Amniotic stem cell (primary cell): ENCODE data around the gene EHMT1.

Source experiments
- DNase-seq: peaks from one replicate; lab custom pipeline; 2025; lab: John Stamatoyannopoulos, UW

Gene EHMT1

GRCh38 chr9:137674307-137674975 lies 55.6 kb downstream of the EHMT1 start:
- DNase-seq: no peak

GRCh38 chr9:137674976-137675320 lies 56.1 kb downstream of the EHMT1 start:
- DNase-seq: no peak

- DNase-seq: no peak
Measured at GRCh38 chr9:137676998-137677397, 58.2 kb downstream of the EHMT1 start.

GRCh38 chr9:137678202-137678601 lies 59.4 kb downstream of the EHMT1 start:
- DNase-seq: no peak

GRCh38 chr9:137679249-137679648 lies 60.4 kb downstream of the EHMT1 start:
- no peak for DNase-seq

GRCh38 chr9:137679695-137680305 lies 61.0 kb downstream of the EHMT1 start:
- DNase-seq: no peak

- DNase-seq: no peak
Measured at GRCh38 chr9:137680444-137681358, 61.9 kb downstream of the EHMT1 start.

- no peak for DNase-seq
Measured at GRCh38 chr9:137682428-137683105, 63.8 kb downstream of the EHMT1 start.

GRCh38 chr9:137683262-137683864 lies 64.6 kb downstream of the EHMT1 start:
- DNase-seq: no peak

- no peak for DNase-seq
Measured at GRCh38 chr9:137685035-137685740, 66.4 kb downstream of the EHMT1 start.

- DNase-seq: no peak
Measured at GRCh38 chr9:137685741-137686420, 67.1 kb downstream of the EHMT1 start.

GRCh38 chr9:137688261-137688660 lies 69.5 kb downstream of the EHMT1 start:
- DNase-seq: no peak

- DNase-seq: no peak
Measured at GRCh38 chr9:137688725-137689124, 69.9 kb downstream of the EHMT1 start.

GRCh38 chr9:137689745-137690529 lies 71.1 kb downstream of the EHMT1 start:
- no peak for DNase-seq

GRCh38 chr9:137690930-137691645 lies 72.3 kb downstream of the EHMT1 start:
- no peak for DNase-seq

- no peak for DNase-seq
Measured at GRCh38 chr9:137691646-137692351, 73.0 kb downstream of the EHMT1 start.

- no peak for DNase-seq
Measured at GRCh38 chr9:137694236-137694959, 75.6 kb downstream of the EHMT1 start.
